ENCODE data around the gene AHCYL1.

Gene AHCYL1

GRCh38 chr1:110033421-110033820 lies 48.9 kb downstream of the AHCYL1 start:
- DNase-seq (ENCODE audit: low spot score in 2 of 2): no peak
- H3K4me3 Mint-ChIP-seq: peak overlapping the region; percentile 85
- H3K9me3 Mint-ChIP-seq: no peaks in the 10 kb centered on the region
- H3K27ac Mint-ChIP-seq: peak overlapping the region; percentile 84
- peaks cover 36% of the 10 kb centered on the region for H3K4me1 Mint-ChIP-seq
- peaks cover 28% of the 10 kb centered on the region for H3K36me3 Mint-ChIP-seq
- no peak for ATAC-seq

- H3K4me3 Mint-ChIP-seq: peak overlapping the region; percentile 85
- no peak for ATAC-seq
- H3K36me3 Mint-ChIP-seq: peaks cover 34% of the 10 kb centered on the region
- DNase-seq (ENCODE audit: low spot score in 2 of 2): no peak
- H3K4me1 Mint-ChIP-seq: peaks cover 36% of the 10 kb centered on the region
- H3K9me3 Mint-ChIP-seq: no peaks in the 10 kb centered on the region
- peak overlapping the region; percentile 84 for H3K27ac Mint-ChIP-seq
Observed at GRCh38 chr1:110034040-110034450, 49.5 kb downstream of the AHCYL1 start.

DNA sequence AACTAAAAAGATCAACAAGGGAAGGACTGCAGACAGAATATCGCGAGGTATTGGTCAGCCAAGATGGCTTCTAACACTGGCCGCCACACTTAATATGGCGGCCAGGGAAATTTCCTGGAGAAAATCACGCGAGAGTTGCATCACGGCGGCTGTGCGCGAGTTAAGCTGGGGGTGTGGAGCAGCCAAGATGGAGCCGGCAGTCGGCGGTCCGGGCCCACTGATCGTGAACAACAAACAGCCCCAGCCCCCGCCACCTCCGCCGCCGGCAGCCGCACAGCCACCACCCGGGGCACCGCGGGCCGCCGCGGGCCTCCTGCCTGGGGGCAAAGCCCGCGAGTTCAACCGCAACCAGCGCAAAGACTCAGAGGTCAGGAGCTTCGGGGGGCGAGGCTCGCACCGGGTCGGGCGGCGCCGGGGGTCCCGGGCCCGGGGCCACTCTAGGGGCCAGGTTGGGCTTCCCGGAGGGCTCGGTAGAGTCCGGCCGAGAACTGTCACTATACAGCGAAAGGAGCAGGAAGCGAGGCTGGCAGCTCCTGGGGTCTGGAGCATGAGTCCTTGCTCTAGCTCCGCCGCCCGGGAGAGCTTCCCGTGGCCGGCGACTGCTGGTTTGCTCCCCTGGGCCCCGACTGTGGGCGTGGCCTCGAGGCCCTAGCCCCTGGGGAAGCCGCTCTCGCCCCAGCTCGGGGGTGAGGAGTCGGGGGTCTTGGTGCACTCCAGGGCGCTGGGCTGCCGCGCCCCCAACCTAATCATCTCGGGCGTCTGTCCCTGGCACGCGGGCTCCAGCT lies 50.1 kb downstream of the AHCYL1 start, which contains the start of gene STRIP1:
Gene STRIP1, plus strand, starts transcription at position 174 of the 785 bp plus-strand sequence. Its CDS starts 14 bp downstream, at position 188.
- Mint-ChIP-seq H3K4me1 (peaks cover 36% of the 10 kb centered on the region), H3K36me3 (peaks cover 40% of the 10 kb centered on the region), H3K4me3 (peak within 1 kb of the TSS; percentile 85), H3K9me3 (no peaks in the 10 kb centered on the region), H3K27ac (peak within 1 kb of the TSS; percentile 84)
- peak; percentile 96 for ATAC-seq
- DNase-seq (ENCODE audit: low spot score in 2 of 2): peak; percentile 78 to 95

DNA sequence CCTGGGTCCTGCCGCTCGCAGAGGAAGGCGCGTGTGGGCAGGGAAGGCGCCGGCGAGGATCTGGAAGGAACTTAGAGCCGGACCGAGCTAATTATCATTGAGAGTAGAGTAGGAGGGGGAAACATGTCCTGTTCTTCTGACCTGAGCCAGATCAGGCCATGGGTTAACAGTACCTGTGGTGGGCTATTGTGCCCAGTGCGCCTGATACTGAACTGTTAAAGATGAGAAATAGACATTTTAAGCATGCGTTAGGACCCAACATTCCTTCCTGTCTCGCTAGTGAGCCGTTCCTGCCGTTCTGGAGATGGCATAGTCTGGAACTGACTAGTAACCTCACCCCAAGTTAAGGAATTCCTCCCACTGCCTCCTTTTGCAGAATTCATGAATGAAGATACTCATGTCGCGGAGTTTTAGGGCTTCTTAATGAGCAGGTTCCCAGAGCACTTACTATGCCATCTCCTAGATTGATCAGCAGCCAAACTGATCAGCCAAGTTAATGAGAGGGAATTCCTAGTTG lies 50.7 kb downstream of the AHCYL1 start:
- Mint-ChIP-seq H3K4me1 (peaks cover 36% of the 10 kb centered on the region), H3K27ac (peak overlapping the region; percentile 84), H3K9me3 (no peaks in the 10 kb centered on the region), H3K36me3 (peaks cover 47% of the 10 kb centered on the region), H3K4me3 (peak overlapping the region; percentile 85)
- DNase-seq (ENCODE audit: low spot score in 2 of 2): no peak
- no peak for ATAC-seq

DNA sequence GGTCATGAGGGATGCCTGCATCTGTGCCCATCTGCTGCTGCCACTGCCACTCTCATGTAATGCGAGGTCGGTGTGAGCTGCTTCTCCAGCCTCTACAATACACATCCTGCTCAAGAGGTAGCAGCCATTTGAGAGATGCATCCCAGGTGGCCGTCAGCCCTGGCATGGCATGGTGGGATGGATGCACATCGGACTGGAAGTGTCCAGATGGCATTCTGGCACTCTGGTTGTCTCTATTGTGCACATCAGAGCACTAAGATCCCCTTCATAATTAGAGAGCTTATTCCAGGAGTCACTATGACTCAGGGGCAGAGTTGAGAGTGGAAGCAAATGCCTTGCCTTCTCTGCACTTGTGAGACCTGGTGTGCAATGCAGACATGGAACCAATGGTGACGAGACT lies 53.7 kb downstream of the AHCYL1 start:
- Mint-ChIP-seq H3K36me3 (peaks cover 76% of the 10 kb centered on the region), H3K4me3 (no peak overlapping the region), H3K27ac (no peak overlapping the region), H3K9me3 (no peaks in the 10 kb centered on the region), H3K4me1 (peaks cover 18% of the 10 kb centered on the region)
- DNase-seq (ENCODE audit: low spot score in 2 of 2) (no peak), ATAC-seq (no peak)

- Mint-ChIP-seq H3K4me1 (peaks cover 9% of the 10 kb centered on the region), H3K36me3 (peaks cover 80% of the 10 kb centered on the region), H3K27ac (peak overlapping the region; percentile 33), H3K4me3 (no peak overlapping the region), H3K9me3 (no peaks in the 10 kb centered on the region)
- DNase-seq (ENCODE audit: low spot score in 2 of 2) (no peak), ATAC-seq (no peak)
Observed at GRCh38 chr1:110039641-110040040, 55.1 kb downstream of the AHCYL1 start.

DNA sequence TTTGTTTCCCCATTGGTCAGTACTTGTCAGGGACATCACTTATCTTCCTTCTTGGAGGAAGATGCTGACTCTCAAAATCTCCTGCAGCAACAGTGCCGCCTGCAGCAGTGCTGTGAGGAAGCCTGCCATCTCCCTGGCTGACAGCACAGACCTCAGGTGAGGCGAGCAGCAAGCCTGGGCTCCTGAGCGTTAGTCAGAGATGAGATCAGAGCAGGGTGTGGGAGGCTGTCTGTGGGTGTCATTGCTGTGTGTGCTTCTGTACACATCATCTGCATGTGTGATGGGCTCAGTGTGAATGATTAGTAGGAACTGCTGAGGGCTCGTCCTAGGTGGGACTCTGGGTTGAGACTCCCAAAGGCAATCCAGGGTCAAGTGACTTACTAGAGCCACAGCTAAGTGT lies 56.0 kb downstream of the AHCYL1 start:
- peaks cover 82% of the 10 kb centered on the region for H3K36me3 Mint-ChIP-seq
- no peak for DNase-seq (ENCODE audit: low spot score in 2 of 2)

DNA sequence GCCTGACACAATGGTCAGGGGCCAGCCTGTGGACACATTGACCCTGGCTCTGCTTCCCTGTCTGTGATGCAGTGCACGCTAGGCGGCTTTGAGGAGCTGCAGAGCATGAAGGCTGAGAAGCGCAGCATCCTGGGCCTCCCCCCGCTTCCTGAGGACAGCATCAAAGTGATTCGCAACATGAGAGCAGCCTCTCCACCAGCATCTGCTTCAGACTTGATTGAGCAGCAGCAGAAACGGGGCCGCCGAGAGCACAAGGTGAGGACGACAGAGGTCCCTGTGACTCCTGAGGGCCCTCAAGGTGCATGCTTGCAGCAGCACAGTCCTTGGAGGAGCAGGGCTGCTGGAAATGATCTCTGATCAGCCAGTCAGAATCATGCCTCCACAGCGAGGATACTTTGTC lies 58.5 kb downstream of the AHCYL1 start:
- H3K27ac Mint-ChIP-seq: no peak overlapping the region
- H3K4me3 Mint-ChIP-seq: no peak overlapping the region
- no peaks in the 10 kb centered on the region for H3K4me1 Mint-ChIP-seq
- no peaks in the 10 kb centered on the region for H3K9me3 Mint-ChIP-seq
- no peak for ATAC-seq
- no peak for DNase-seq (ENCODE audit: low spot score in 2 of 2)
- peaks cover 100% of the 10 kb centered on the region for H3K36me3 Mint-ChIP-seq

More for the DNA sequence above, 56.0 kb downstream of the AHCYL1 start:
- peak; percentile 94 for ATAC-seq
- Mint-ChIP-seq H3K4me1 (peaks cover 3% of the 10 kb centered on the region), H3K9me3 (no peaks in the 10 kb centered on the region), H3K4me3 (no peak overlapping the region), H3K27ac (no peak overlapping the region)

GRCh38 chr1:110047463-110047862 lies 62.9 kb downstream of the AHCYL1 start:
- ATAC-seq (no peak), DNase-seq (ENCODE audit: low spot score in 2 of 2) (no peak)
- Mint-ChIP-seq H3K27ac (no peak overlapping the region), H3K4me1 (no peaks in the 10 kb centered on the region), H3K9me3 (no peaks in the 10 kb centered on the region), H3K4me3 (no peak overlapping the region), H3K36me3 (peaks cover 100% of the 10 kb centered on the region)

GRCh38 chr1:110048240-110048639 lies 63.7 kb downstream of the AHCYL1 start:
- ATAC-seq (no peak), DNase-seq (ENCODE audit: low spot score in 2 of 2) (no peak)
- Mint-ChIP-seq H3K9me3 (no peaks in the 10 kb centered on the region), H3K27ac (no peak overlapping the region), H3K36me3 (peaks cover 100% of the 10 kb centered on the region), H3K4me1 (no peaks in the 10 kb centered on the region), H3K4me3 (no peak overlapping the region)

DNA sequence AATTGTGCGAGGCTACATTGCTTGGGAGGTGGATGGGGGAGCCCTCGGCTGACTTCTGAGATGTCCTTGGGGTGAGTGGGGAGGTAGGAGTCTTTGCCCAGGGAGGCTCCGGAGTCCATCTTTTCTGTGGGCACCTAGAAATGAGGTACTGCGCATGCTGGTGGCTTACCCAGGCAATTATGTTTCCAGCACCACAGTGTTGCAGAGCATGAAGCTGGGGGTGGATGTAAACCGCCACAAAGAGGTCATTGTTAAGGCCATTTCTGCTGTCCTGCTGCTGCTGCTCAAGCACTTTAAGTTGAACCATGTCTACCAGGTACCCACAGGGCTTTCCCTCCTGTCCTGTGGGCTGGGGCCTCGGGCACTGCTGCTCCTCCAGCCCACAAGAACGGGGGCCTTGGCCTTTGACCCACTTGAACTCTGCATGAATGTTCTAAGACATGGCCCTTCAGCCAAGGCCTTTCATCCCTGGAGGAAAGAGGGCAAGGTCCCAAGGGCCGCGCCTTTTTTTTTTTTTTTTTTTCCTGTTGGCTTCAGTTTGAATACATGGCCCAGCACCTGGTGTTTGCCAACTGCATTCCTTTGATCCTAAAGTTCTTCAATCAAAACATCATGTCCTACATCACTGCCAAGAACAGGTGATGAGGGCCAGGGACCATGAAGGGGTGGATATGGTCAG lies 64.5 kb downstream of the AHCYL1 start:
- no peak for DNase-seq (ENCODE audit: low spot score in 2 of 2)
- no peak overlapping the region for H3K27ac Mint-ChIP-seq
- no peak overlapping the region for H3K4me3 Mint-ChIP-seq
- no peaks in the 10 kb centered on the region for H3K9me3 Mint-ChIP-seq
- H3K36me3 Mint-ChIP-seq: peaks cover 100% of the 10 kb centered on the region
- ATAC-seq: no peak
- no peaks in the 10 kb centered on the region for H3K4me1 Mint-ChIP-seq

- peaks cover 100% of the 10 kb centered on the region for H3K36me3 Mint-ChIP-seq
- no peaks in the 10 kb centered on the region for H3K4me1 Mint-ChIP-seq
- ATAC-seq: no peak
- H3K4me3 Mint-ChIP-seq: no peak overlapping the region
- DNase-seq (ENCODE audit: low spot score in 2 of 2): no peak
- H3K9me3 Mint-ChIP-seq: no peaks in the 10 kb centered on the region
- H3K27ac Mint-ChIP-seq: no peak overlapping the region
Observed at GRCh38 chr1:110049801-110050601, 65.4 kb downstream of the AHCYL1 start.

GRCh38 chr1:110050602-110051261 lies 66.2 kb downstream of the AHCYL1 start:
- Mint-ChIP-seq H3K36me3 (peaks cover 100% of the 10 kb centered on the region), H3K4me3 (no peak overlapping the region), H3K27ac (peak overlapping the region; percentile 20), H3K4me1 (no peaks in the 10 kb centered on the region), H3K9me3 (no peaks in the 10 kb centered on the region)
- DNase-seq (ENCODE audit: low spot score in 2 of 2) (no peak), ATAC-seq (no peak)

- DNase-seq (ENCODE audit: low spot score in 2 of 2) (no peak), ATAC-seq (no peak)
- Mint-ChIP-seq H3K9me3 (no peaks in the 10 kb centered on the region), H3K27ac (peak overlapping the region; percentile 20), H3K36me3 (peaks cover 100% of the 10 kb centered on the region), H3K4me1 (no peaks in the 10 kb centered on the region), H3K4me3 (no peak overlapping the region)
Observed at GRCh38 chr1:110051262-110051648, 66.7 kb downstream of the AHCYL1 start.

All from stimulated activated effector memory CD8-positive, alpha-beta T cell treated with anti-CD3 and anti-CD28 coated beads, Interleukin-12 subunit alpha, Interleukin-12 subunit beta, amount 100 ng/mL, for 72 hours (primary cell).